Cortex of kidney (tissue), 1 donor: ENCODE measurements around the gene BRD3OS.

Experiments
- DNase-seq: peaks from one replicate; lab custom pipeline; 2025; lab: John Stamatoyannopoulos, UW

BRD3OS gene

DNA sequence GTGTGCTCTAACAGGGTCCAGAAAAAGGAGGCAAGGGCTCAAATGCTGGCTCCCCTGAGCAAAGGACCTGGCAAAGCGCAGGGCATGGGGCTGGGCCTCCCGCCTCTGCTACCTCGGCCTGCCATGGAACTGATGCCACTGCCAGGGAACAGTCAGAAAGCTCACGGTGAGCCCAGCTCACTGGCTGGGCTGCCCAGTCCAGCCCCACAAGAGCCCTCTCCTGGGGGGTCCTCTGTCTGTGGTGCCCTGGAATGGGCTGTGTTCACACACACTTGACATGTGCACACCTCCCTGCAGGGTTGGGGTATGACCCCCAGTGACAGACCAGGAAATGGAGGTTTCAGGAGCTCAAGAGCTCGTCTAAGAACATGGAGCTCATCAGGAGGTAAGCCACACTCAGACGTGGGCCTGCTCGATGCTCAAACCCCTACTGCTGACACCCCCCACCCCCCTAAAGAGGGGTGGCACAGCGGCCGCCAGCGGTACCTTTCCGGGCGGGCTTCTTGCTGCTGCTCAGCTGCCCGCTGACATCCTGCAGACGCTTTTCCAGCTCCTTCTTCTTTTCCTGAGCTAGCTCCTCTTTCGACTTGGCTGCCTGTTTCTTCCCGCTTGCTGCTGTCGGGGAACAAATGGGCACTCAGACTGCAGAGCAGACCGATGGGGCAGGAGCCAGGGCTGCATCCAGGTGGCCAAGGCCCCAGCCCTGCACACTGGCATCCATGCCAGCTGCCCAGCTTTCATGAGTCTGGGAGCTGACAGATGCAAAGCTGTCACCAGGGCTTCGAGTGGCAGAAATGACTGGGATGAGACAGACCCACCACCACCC, 9.1 kb downstream of the BRD3OS start:
- DNase-seq, result no peak

DNA sequence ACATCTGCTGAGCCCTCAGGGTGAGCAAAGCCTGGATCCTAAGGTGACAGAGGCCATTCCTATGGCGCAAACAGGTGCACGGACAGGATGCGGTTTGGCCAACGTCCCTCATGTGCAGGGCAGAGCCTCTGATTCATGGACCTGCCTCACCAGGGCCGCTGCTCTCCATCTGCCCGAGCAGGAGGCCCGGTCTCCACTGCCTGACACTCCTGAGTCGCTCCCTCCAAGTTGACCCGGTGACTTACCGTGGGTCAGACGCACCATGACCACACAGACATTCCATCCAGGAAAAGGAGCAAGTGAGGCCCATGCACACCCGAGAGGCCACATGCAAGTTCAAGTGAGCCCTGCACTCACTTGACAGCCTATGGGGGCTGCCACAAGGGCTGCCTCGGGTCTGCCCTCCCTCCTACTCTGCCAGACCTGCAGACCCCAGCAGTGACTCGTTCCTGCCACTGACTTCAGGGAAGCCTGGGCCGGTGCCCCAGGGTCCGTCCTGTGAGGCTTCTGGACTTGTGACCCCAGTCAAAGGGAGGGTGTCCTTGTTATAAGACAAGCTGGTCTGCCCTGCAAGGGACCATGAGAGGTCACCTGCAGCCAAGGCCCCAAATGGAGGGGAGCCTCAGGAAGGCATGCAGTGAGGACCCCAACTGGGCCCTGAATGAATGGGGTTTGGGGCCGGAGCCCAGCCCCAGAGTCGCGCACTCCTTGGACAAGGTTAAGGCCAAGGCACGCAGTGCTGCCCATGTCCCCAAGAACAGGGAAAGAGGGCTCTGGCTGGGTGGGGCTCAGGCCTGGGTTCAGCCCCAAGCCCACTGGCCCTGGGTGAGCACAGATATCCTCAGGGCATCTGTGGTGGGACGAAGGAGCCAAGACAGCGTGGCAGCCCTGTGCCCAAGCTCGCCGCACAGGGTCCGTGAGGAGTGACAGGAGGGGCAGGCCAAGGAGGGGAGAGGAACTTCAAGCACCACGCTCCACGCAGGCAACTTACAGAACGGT, 10.1 kb downstream of the BRD3OS start:
- DNase-seq, result no peak

DNA sequence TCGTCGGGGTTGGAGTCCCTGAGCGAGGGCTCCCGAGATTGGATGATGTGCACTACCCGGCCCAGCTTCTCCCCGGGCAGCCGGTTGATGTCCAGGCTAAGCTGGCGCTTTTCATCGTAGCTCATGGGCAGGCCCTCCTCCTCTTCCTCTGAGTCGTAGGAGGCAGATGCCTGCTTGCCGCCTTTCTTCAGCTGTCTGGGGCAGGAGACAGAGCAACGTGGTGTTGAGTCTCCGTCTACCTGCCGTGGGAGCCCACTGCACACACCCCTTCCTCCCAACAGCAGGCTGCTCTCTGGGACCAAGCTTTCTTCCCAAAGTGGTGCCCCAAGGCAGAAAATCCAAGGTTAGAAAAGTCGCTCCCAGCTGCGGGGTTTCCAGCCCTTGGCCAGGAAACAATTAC, 10.8 kb downstream of the BRD3OS start:
- DNase-seq, result no peak

- no peak for DNase-seq
Measured at GRCh38 chr9:134037641-134038040, 12.4 kb downstream of the BRD3OS start.

GRCh38 chr9:134039386-134040175, 14.3 kb downstream of the BRD3OS start:
- no peak for DNase-seq

GRCh38 chr9:134040176-134040565, 14.9 kb downstream of the BRD3OS start:
- no peak for DNase-seq

DNA sequence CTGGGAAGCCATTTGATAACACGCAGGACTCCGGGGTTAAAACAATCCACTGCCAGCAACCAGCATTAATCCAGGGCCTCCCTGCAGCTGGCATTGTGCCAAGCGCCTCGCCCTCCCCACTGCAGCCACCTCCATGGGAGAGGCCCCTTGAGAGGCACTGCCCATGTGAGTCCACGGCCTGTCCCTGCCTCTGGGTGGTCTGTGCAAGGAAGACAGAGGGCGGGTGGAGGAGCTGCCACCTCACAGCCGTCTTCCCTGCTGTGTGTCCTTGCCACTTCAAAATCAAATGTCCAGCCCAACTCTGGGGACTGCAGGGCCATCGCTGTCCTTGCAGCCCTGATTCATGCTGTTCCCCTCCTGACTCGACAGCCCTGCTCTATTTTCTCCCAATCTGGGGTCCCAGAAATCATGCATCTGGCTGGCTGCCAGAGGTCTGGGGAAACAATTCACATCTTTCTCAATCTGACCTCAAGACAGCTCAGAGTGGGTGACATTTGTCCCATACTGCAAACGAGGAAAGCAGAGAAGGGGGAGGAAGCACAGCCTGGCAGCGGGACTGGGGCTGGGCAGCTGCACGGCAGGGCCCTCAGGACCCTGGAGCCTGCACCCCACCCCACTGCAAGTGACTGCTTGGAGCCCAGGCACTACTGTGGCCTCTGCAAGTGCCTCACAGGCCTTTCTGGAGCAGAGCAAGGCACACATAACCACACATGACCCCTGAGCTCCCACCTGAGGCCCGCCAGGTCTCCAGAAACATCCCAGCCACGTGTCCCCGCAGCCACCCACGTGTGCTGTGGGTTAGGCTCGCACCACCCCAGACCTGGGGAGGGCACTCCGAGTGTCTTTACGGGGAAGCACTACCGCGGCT, 15.7 kb downstream of the BRD3OS start:
- no peak for DNase-seq

- DNase-seq, result no peak
Measured at GRCh38 chr9:134041649-134041962, 16.3 kb downstream of the BRD3OS start.

DNA sequence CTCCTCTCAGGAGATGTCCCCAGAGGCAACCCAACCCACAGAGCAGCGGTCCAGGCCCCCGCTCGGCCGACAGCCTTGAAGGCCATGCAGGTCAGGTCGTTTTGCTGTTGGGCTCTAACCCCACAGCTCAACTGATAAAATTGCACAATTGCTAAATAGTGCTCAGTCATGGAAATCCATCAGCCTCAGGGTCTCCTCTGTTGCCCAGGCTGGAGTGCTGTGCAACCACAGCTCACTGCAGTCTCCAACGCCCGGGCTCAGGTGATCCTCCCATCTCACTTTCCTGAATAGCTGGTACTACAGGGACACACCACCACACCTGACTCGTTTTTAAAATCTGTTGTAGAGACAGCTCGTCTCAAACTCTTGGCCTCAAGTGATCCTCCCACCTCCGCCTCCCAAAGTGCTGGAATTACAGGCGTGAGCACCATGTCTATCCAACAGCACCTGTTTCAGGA, 18.3 kb downstream of the BRD3OS start:
- DNase-seq, result no peak

GRCh38 chr9:134044944-134045343, 19.7 kb downstream of the BRD3OS start:
- DNase-seq, result no peak

GRCh38 chr9:134045841-134046544, 20.7 kb downstream of the BRD3OS start:
- no peak for DNase-seq

- DNase-seq, result no peak
Measured at GRCh38 chr9:134046894-134047681, 21.8 kb downstream of the BRD3OS start.

GRCh38 chr9:134047868-134048581, 22.7 kb downstream of the BRD3OS start:
- DNase-seq, result no peak

DNA sequence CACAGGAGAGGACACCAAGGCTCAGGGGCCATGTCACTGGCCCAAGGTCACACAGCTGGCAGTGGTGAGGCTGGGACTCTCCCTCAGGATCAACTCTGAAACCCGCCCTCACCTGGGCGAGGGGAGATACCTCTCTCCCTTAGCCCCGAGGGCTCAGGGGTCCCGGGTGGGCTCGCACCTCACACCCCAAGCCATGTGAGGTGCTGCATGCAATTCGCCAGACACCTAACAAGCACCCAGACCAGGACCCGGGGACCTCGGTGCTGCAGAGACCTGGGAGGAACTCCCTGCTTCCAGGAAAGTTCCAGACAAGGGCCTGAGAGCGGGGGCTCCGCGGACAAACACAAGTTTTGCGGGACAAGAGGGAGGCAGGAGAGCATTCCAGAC, 23.3 kb downstream of the BRD3OS start:
- DNase-seq, result no peak

DNA sequence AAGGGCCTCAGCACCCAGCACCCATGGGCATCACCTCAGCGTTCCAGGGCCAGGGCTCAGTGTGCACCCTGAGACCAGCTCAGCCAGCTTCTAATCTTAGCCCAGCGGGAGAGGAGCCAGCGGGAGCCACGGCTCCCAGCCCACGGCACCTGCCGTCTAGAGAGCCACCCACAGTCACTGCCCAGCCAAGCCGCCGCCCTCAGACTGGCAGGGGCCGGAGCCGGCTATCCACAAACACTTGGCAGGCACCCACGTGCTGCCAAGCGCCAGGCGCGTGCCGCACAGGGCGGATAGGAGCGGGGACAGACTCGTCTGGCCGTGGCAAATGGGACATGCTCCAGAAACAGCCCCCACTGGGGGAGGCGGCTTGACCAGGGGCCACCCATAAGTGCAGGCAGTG, 24.0 kb downstream of the BRD3OS start:
- no peak for DNase-seq

DNA sequence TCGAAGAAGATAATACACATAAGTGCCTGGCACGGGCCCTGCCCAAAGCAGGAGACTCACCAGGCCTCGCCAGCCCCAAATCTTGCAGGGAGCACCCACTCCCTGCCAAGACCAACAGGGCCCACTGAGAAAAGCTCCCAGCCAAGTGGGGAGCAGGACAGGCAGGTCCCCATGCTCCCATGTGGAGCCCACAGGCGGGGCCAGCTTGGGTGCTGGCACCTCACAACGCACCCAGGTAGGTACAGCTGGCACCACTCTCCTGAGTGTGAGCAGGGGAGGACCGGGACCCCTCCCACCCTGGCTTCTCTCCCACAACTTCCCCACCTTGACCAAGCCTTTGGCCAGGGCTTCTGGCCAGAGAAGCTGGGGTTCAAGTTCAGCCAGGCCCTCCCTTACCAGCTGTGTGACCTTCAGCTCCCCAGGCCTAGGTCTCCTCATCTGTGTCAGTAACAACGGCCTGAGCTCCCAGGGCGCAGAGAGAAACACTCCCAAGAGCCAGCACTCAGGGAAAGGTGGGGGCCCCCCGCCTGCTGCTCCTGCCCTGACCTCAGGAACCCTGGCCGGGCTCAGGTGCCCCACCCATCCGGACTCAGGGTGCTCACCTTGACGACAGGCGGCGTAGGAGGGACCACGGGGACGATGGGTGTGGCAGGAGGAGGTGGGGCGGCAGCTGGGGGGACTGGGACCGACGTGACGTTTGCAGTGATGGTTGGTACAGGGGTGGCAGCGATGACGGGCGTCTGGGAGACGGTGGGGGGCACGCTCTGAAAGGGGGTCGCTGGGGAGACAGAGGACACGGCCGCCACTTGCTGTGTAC, 24.7 kb downstream of the BRD3OS start:
- no peak for DNase-seq

DNA sequence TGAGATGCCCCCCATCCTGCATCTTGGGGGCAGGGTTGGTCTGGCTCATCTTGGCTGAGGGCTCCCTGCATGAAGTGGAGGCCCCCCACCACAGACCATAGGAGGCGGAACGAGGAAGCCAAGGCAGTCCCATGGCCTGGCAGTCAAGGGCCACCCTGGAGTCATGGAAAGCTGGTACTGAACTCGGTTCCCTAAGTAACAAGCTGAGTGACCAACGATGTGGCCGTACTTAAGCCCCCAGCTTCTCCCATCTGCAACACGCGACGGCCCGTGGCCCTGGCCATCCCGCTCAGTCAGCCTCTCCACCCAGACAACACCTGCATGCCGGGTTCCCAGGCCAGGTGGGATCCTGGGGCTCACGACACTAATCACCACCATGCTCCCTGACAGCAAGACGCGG, 25.4 kb downstream of the BRD3OS start:
- DNase-seq, result no peak

DNA sequence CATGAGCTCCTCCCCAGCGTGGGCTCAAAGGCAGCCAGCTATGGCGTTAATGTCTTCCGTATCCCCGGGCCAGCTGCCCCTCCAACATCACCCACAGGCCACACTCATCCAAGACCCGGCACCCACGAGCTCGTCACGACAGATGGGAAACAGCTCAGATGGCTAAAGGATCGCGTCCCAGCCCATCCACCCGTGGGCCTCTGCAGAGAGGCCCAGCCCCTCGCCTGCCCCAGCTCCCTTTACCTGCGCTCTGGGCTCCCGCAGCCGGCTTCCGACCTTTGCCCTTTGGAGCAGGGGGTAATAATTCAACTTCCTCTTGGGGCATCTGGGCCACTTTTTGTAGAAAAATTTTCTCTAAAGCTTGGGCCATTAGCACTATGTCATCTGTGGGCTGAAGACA, 26.0 kb downstream of the BRD3OS start:
- no peak for DNase-seq
